Measurements from ENCODE around the gene C1D.
A peak's percentile ranks its signal among the peaks of the same experiment; 100 is the strongest.
"Not testable (repeated sequence)": the region's sequence is repeated elsewhere in the genome, so short reads cannot be mapped to it uniquely, and the experiment has no call there.

Gene C1D

GRCh38 chr2:68089961-68090360 is 27.2 kb upstream of the C1D start:
- H3K27me3 ChIP-seq (ENCODE audit: low read depth): peaks cover 8% of the 10 kb centered on the region; the same call in 1 of the 2 replicates
- no peaks in the 10 kb centered on the region for H3K36me3 ChIP-seq (replicated peaks)
- no peak overlapping the region for H3K4me3 ChIP-seq
- in situ Hi-C loops (cut with MboI; ENCODE audit: low sequenced_read_pairs): no loop called here
- no peaks in the 10 kb centered on the region for H3K9me3 ChIP-seq
- H3K4me1 ChIP-seq: no peaks in the 10 kb centered on the region
- DNase-seq (ENCODE audit: low spot score in 2 of 2): no peak

DNA sequence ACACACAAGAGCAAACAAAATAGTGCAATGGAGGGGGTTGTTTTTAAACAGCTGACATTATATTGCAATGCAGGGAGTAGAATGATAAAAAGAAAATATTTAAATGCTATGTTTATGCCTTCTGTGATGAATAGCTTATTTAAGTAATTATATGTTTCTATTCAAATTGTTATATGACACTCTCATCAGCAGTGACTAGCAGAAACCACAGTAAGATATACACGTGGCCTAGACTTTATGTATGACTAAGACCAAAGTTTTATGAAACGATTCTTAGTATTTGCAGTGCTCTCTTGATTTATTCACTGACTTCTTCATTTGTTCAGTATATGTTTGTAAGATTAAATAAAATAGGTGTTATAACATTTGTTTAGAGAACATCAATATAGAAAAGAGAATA is 26.1 kb upstream of the C1D start:
- in situ Hi-C loops (cut with MboI; ENCODE audit: low sequenced_read_pairs): no loop called here
- DNase-seq (ENCODE audit: low spot score in 2 of 2): no peak
- no peaks in the 10 kb centered on the region for H3K4me1 ChIP-seq

GRCh38 chr2:68086166-68086565 is 23.4 kb upstream of the C1D start:
- no peak for DNase-seq (ENCODE audit: low spot score in 2 of 2)
- H3K27me3 ChIP-seq (ENCODE audit: low read depth): peaks cover 13% of the 10 kb centered on the region; the same call in 1 of the 2 replicates
- H3K36me3 ChIP-seq (replicated peaks): no peaks in the 10 kb centered on the region
- H3K4me3 ChIP-seq: no peak overlapping the region
- in situ Hi-C loops (cut with MboI; ENCODE audit: low sequenced_read_pairs): no loop called here
- H3K9me3 ChIP-seq: no peaks in the 10 kb centered on the region
- no peaks in the 10 kb centered on the region for H3K4me1 ChIP-seq

More for the DNA sequence above, 26.1 kb upstream of the C1D start:
- Histone ChIP-seq H3K9me3 (no peaks in the 10 kb centered on the region), H3K27me3 (ENCODE audit: low read depth) (peaks cover 8% of the 10 kb centered on the region; the same call in 1 of the 2 replicates), H3K36me3 (replicated peaks) (no peaks in the 10 kb centered on the region), H3K4me3 (no peak overlapping the region)

DNA sequence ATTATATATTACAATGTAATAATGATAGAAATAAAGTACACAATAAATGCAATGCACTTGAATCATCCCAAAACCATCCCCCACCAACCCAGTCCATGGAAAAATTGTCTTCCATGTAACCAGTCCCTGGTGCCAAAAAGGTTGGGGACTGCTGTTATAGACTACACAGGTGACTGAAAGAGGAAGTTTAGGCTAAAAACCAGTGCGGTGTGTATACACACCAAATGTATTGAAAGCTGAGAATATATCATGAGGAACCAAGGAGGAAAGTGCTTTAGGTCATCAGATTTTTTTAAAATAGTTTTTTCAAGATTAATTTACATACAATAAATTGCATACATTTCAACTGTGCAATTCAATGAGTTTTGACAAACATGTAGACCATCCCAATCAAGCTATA is 20.5 kb upstream of the C1D start:
- no peak for DNase-seq (ENCODE audit: low spot score in 2 of 2)
- no peaks in the 10 kb centered on the region for H3K9me3 ChIP-seq
- no peaks in the 10 kb centered on the region for H3K4me1 ChIP-seq
- in situ Hi-C loops (cut with MboI; ENCODE audit: low sequenced_read_pairs): no loop called here
- no peaks in the 10 kb centered on the region for H3K36me3 ChIP-seq (replicated peaks)
- no peak overlapping the region for H3K4me3 ChIP-seq
- H3K27me3 ChIP-seq (ENCODE audit: low read depth): peaks cover 13% of the 10 kb centered on the region; the same call in 1 of the 2 replicates

DNA sequence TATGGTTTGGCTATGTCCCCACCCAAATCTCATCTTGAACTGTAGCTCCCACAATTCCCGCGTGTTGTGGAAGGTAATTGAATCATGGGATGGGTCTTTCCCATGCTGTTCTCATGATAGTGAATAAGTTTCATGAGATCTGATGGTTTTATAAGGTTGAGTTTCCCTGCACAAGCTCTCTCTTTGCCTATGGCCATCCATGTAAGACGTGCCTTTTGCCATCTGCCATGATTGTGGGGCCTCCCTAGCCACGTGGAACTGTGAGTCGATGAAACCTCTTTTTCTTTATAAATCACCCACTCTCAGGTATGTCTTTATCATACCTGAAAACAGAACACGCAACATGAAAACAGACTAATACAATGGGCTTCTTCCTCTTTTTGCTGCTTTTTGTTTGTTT is 11.2 kb upstream of the C1D start:
- peaks cover 7% of the 10 kb centered on the region; the same call in 1 of the 2 replicates for H3K27me3 ChIP-seq (ENCODE audit: low read depth)
- in situ Hi-C loops (cut with MboI; ENCODE audit: low sequenced_read_pairs): no loop called here

DNA sequence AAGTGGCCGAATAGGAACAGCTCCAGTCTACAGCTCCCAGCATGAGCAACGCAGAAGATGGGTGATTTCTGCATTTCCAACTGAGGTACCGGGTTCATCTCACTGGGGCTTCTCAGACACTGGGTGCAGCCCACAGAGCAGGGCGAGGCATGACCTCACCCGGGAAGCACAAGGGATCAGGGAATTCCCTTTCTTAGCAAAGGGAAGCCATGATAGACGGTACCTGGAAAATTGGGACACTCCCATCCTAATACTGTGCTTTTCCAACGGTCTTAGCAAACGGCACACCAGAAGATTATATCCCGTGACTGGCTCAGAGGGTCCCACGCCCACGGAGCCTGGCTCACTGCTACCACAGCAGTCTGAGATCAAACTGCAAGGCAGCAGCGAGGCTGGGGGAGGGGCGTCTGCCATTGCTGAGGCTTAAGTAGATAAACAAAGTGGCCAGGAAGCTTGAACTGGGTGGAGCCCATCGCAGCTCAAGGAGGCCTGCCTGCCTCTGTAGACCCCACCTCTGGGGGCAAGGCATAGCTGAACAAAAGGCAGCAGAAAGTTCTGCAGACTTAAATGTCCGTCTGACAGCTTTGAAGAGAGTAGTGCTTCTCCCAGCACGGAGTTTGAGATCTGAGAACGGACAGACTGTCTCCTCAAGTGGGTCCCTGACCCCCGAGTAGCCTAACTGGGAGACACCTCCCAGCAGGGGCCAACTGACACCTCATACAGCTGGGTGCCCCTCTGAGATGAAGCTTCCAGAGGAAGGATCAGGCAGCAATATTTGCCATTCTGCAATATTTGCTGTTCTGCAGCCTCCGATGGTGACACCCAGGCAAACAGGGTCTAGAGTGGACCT is 1.2 kb upstream of the C1D start:
- H3K9me3 ChIP-seq; H3K4me3 ChIP-seq; H3K36me3 ChIP-seq (replicated peaks); H3K27me3 ChIP-seq (ENCODE audit: low read depth); in situ Hi-C loops (cut with MboI; ENCODE audit: low sequenced_read_pairs): not testable (repeated sequence)
- H3K4me1 ChIP-seq: peaks cover 11% of the 10 kb centered on the region
- peak in 1 of 2 experiments; percentile 31 for DNase-seq (ENCODE audit: low spot score in 2 of 2)

More for the DNA sequence above, 11.2 kb upstream of the C1D start:
- no peak for DNase-seq (ENCODE audit: low spot score in 2 of 2)
- H3K9me3 ChIP-seq: no peaks in the 10 kb centered on the region
- no peaks in the 10 kb centered on the region for H3K36me3 ChIP-seq (replicated peaks)
- H3K4me1 ChIP-seq: no peaks in the 10 kb centered on the region
- H3K4me3 ChIP-seq: no peak overlapping the region

DNA sequence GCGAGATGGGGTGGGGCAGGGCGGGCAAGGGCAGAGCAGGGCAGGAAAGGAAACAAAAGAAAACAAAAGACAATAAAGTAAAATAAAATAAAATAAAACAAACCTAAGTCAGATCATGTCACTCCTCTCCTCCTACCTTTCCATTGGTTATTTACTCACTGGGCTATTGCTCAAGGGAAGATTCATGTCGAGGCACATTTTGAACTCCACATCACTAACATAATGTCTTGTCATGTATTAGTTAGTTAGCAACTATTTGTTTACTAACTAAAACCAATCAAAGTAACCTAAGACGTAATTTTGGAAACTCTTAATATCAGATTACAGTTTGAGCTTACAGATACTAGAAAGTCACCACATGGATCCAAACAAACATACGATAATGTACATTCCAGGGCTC is 2.2 kb downstream of the C1D start:
- Histone ChIP-seq H3K9me3 (no peaks in the 10 kb centered on the region), H3K36me3 (replicated peaks) (no peaks in the 10 kb centered on the region), H3K27me3 (ENCODE audit: low read depth) (no peaks in the 10 kb centered on the region), H3K4me3 (no peak overlapping the region), H3K4me1 (peaks cover 11% of the 10 kb centered on the region)
- DNase-seq (ENCODE audit: low spot score in 2 of 2): no peak
- in situ Hi-C loops (cut with MboI; ENCODE audit: low sequenced_read_pairs): no loop called here

- in situ Hi-C loops (cut with MboI; ENCODE audit: low sequenced_read_pairs): no loop called here
- H3K27me3 ChIP-seq (ENCODE audit: low read depth): no peaks in the 10 kb centered on the region
Observed at GRCh38 chr2:68059784-68060525, 2.8 kb downstream of the C1D start.

GRCh38 chr2:68057658-68058396 is 5.0 kb downstream of the C1D start:
- H3K9me3 ChIP-seq: no peaks in the 10 kb centered on the region
- H3K27me3 ChIP-seq (ENCODE audit: low read depth): no peaks in the 10 kb centered on the region
- no peak for DNase-seq (ENCODE audit: low spot score in 2 of 2)
- H3K4me1 ChIP-seq: peaks cover 8% of the 10 kb centered on the region
- no peaks in the 10 kb centered on the region for H3K36me3 ChIP-seq (replicated peaks)
- in situ Hi-C loops (cut with MboI; ENCODE audit: low sequenced_read_pairs): no loop called here
- H3K4me3 ChIP-seq: no peak overlapping the region

More at GRCh38 chr2:68059784-68060525, 2.8 kb downstream of the C1D start:
- peaks cover 11% of the 10 kb centered on the region for H3K4me1 ChIP-seq
- H3K36me3 ChIP-seq (replicated peaks): no peaks in the 10 kb centered on the region
- H3K4me3 ChIP-seq: no peak overlapping the region
- no peak for DNase-seq (ENCODE audit: low spot score in 2 of 2)
- H3K9me3 ChIP-seq: no peaks in the 10 kb centered on the region

GRCh38 chr2:68052717-68053422 is 9.9 kb downstream of the C1D start:
- Histone ChIP-seq H3K27me3 (ENCODE audit: low read depth) (no peaks in the 10 kb centered on the region), H3K4me1 (no peaks in the 10 kb centered on the region), H3K4me3 (no peak overlapping the region), H3K36me3 (replicated peaks) (no peaks in the 10 kb centered on the region), H3K9me3 (no peaks in the 10 kb centered on the region)
- DNase-seq (ENCODE audit: low spot score in 2 of 2): no peak
- in situ Hi-C loops (cut with MboI; ENCODE audit: low sequenced_read_pairs): no loop called here

DNA sequence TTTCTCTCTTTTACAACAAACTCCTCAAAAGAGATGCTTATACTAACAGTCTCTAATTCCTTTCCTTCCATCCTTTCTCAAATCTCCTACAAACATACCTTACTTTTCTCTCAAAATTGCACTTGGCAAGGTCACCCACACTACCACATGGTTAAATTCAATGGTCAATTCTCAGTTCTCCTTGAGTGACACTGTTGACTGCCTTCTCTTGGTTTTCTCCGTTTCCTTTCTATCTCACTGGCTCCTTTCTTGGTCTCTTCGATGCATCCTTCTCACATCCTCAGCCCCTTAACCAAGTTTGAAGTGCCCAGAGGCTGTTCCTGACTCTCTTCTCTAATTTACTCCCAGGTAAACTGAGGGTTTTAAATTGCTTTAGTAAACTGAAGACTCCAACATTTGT is 12.5 kb downstream of the C1D start:
- no peak for DNase-seq (ENCODE audit: low spot score in 2 of 2)
- in situ Hi-C loops (cut with MboI; ENCODE audit: low sequenced_read_pairs): no loop called here
- Histone ChIP-seq H3K4me1 (peaks cover 12% of the 10 kb centered on the region), H3K9me3 (no peaks in the 10 kb centered on the region), H3K36me3 (replicated peaks) (no peaks in the 10 kb centered on the region), H3K27me3 (ENCODE audit: low read depth) (no peaks in the 10 kb centered on the region), H3K4me3 (no peak overlapping the region)

DNA sequence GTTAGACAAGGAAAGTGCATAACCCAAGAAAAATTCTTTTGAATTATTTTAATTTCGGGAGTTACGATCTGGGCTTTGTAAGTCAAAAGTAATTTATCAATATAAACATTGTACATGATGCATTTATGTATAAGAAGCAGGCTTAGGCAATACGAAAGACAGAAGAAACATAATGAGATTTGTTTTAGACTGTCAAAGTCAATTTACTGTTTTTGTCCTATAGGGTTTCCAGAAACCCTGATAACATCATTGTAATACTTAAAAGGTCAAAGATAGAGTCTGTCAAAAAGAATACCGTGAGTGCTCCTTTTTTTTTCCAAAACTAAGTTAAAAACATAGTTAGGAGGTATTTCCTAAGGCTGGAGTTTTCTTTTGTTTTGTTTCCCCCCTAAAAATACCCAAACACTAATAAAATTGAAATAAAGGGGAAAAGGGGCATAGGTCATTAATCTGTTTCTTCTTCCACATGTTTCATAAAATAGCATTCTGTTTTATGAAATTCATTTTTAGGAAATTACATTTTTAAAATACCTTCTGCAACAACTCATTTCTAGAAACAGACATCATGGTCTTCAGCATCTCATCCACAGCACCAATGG is 16.1 kb downstream of the C1D start:
- Histone ChIP-seq H3K4me1 (peaks cover 14% of the 10 kb centered on the region), H3K9me3 (no peaks in the 10 kb centered on the region), H3K36me3 (replicated peaks) (no peaks in the 10 kb centered on the region), H3K27me3 (ENCODE audit: low read depth) (no peaks in the 10 kb centered on the region), H3K4me3 (no peak overlapping the region)
- in situ Hi-C loops (cut with MboI; ENCODE audit: low sequenced_read_pairs): no loop called here
- no peak for DNase-seq (ENCODE audit: low spot score in 2 of 2)

DNA sequence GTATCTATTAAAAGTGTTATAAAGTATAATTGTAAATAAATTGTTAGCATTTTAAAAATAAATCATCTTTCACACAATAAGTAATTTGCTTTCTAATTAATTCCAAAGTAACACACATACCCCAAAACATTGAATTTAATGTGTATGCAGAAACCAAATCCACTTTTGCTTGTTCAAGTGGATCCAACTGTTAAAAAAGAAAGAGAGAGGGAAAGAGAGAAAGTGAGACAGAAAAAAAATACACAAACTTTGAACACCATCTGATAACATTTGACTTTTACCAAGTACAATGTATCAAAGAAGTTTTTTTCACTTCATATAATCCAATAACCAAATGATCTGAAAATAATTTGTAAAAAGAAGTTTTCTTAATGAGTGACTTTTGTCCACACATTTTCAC is 16.6 kb downstream of the C1D start:
- in situ Hi-C loops (cut with MboI; ENCODE audit: low sequenced_read_pairs): no loop called here
- no peak for DNase-seq (ENCODE audit: low spot score in 2 of 2)
- Histone ChIP-seq H3K36me3 (replicated peaks) (no peaks in the 10 kb centered on the region), H3K9me3 (no peaks in the 10 kb centered on the region), H3K4me1 (peaks cover 14% of the 10 kb centered on the region), H3K27me3 (ENCODE audit: low read depth) (no peaks in the 10 kb centered on the region), H3K4me3 (no peak overlapping the region)

All from HAP-1 (cell line).